Ovary (tissue), 3 donors: Measurements from ENCODE around the gene HHIPL1.

Source experiments
- CTCF ChIP-seq, 3 donors: fragments of 450-650 bp in 2 of 3; fragments of 200-600 bp in 1 of 3; IDR thresholded peaks; one replicate each; pipeline versions ENCODE4 v1.5.1 to v1.8.0; 2016 to 2022; ENCODE audit warnings: antibody characterized with exemption in 3 of 3, mild to moderate bottlenecking in 1 of 3
- EP300 ChIP-seq: sonication (generic); formaldehyde crosslinking; IDR thresholded peaks from one replicate; pipeline ENCODE4 v1.6.1; 2017; ENCODE audit warnings: antibody characterized with exemption
- POLR2A ChIP-seq: fragments of 450-650 bp; IDR thresholded peaks from one replicate; pipeline ENCODE4 v1.6.1; 2017; ENCODE audit warnings: antibody characterized with exemption, mild to moderate bottlenecking, moderate library complexity
- donor health status: DM: no; HTN: no; CAD: no.

- TF ChIP-seq CTCF (IDR thresholded peaks at IDR 0.05): no peak
- no peak for TF ChIP-seq POLR2A
- TF ChIP-seq EP300: no peak
Observed at GRCh38 chr14:99679543-99679942, 34.6 kb downstream of the HHIPL1 start.
